ENCODE measurements around the gene C22orf39.

C22orf39 gene

GRCh38 chr22:19453718-19454117 is 6.2 kb upstream of the C22orf39 start:
- Histone ChIP-seq H3K27ac (no peak overlapping the region), H3K4me3 (no peak overlapping the region)
- no peak for DNase-seq (ENCODE audit: low spot score)
- no peak for TF ChIP-seq CTCF (IDR thresholded peaks at IDR 0.05)

- no peak for TF ChIP-seq CTCF (IDR thresholded peaks at IDR 0.05)
- Histone ChIP-seq H3K4me3 (no peak overlapping the region), H3K27ac (no peak overlapping the region)
- no peak for DNase-seq (ENCODE audit: low spot score)
These were observed 4.1 kb upstream of the C22orf39 start for GRCh38 chr22:19451570-19451969.

DNA sequence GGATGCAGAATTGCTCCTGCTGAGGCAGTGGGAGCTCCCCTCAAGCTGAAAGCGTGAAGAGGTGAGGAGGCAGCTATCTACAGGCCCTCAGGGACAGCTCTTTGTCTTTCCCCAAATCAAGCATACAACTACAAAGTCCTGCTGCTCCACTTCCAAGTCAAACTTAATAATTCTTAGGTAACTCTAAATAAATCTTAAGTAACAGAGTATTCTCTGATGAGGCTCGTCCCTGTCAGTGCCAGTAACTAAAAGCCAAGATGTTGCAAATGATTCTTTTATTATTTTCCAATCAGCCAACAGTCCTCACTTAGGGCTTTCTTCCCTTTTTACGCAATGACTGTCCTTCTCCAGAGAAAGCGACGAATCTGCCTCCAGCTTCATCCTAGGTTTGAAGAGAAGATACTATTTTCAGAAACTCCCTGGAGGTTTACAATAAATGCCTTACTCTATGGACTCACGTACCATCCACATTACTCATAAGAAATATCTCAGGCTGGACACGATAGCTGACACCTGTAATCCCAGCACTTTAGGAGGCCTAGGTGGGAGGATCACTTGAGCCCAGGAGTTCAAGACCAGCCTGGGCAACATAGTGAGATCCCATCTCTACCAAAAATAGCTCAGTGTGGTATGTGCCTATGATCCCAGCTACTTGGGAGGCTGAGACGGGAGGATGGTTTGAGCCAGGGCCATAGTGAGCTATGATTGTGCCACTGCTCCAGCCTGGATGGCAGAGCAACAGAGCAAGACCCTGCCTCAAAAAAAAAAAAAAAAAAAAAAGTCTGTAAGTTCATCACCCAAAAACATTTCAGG is 3.1 kb upstream of the C22orf39 start:
- Histone ChIP-seq H3K4me3 (no peak overlapping the region), H3K27ac (no peak overlapping the region)
- DNase-seq (ENCODE audit: low spot score): no peak
- TF ChIP-seq CTCF (IDR thresholded peaks at IDR 0.05): no peak

- no peak for DNase-seq (ENCODE audit: low spot score)
- Histone ChIP-seq H3K27ac (no peak overlapping the region), H3K4me3 (no peak overlapping the region)
- no peak for TF ChIP-seq CTCF (IDR thresholded peaks at IDR 0.05)
These were observed 1.9 kb upstream of the C22orf39 start for GRCh38 chr22:19449422-19449767.

- DNase-seq (ENCODE audit: low spot score): no peak
- no peak for TF ChIP-seq CTCF (IDR thresholded peaks at IDR 0.05)
- Histone ChIP-seq H3K4me3 (no peak overlapping the region), H3K27ac (no peak overlapping the region)
These were observed 1.4 kb upstream of the C22orf39 start for GRCh38 chr22:19448739-19449421.

DNA sequence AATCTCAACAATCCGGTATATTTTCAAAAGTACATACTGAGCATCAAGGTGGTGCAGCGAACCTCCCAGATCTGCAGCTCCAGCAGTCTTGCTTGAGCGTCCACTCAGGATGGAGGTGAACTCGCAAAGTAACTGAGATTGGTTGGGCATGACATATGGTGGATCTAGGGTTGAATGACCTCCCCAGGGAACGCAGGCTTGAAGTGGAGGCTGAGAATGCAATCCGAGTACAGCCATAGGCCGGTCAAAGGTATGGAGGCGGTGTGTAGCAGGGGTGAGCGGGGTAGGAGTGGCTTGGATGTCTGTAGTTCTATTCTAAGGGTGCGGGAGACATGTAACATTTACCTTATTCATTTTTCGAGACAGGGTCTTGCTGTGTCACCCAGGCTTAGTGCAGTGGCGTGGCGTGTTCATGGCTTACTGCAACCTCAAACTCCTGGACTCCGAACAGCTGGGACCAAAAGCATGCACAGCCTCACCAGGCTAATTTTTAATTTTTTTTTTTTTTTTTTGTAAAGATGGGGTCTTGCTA is 631 bp upstream of the C22orf39 start:
- peak overlapping the region; percentile 92 to 97 for H3K27ac ChIP-seq
- TF ChIP-seq CTCF (IDR thresholded peaks at IDR 0.05): no peak
- H3K4me3 ChIP-seq: peak overlapping the region; percentile 95
- no peak for DNase-seq (ENCODE audit: low spot score)

All from coronary artery (tissue), 2 donors.